SK-N-SH (cell line): ENCODE results near the gene CD99L2. TPM values are rescaled to one million over a fixed set of nuclear protein-coding genes. Genes with fewer than 3 reads are reported as not detected.

ENCODE experiments used
- CTCF ChIA-PET: fragments of 300-600, 350-600 bp; formaldehyde crosslinking; extraction: SDS; loops from one replicate; lab custom pipeline; 2021; lab: Yijun Ruan, JAX
- POLR2A ChIA-PET: fragments of 350-600 bp; sonication (Branson Sonifier 250); formaldehyde crosslinking; extraction: SDS; loops from one replicate; lab custom pipeline; 2020; ENCODE audit warnings: antibody characterized with exemption, inconsistent platforms; lab: Yijun Ruan, JAX
- DNase-seq: peaks from one replicate; pipeline ENCODE4 v3.0.0; 2012
- H2AFZ ChIP-seq: fragments of 200-600 bp; sonication (generic); 2 replicates; pipeline ENCODE4 v1.8.1; 2016; ENCODE audit warnings: antibody characterized with exemption, mild to moderate bottlenecking, low read depth
- H3F3A ChIP-seq: fragments of 200-600 bp; sonication (generic); replicated peaks from 2 replicates; pipeline ENCODE3; 2016; ENCODE audit warnings: antibody characterized with exemption, mild to moderate bottlenecking; ENCODE audit not compliant: insufficient read depth
- H3K27ac ChIP-seq, 2 experiments: fragments of 200-500 bp in 1 of 2; fragments of 200-600 bp in 1 of 2; sonication (Bioruptor generic) in 1 of 2; sonication (generic), shearing (Covaris generic) in 1 of 2; 2 replicates each; pipeline versions ENCODE4 v1.5.1 to v1.6.1; 2014 to 2016; ENCODE audit warnings: low read depth in 2 of 2, inconsistent platforms in 1 of 2, low read length in 1 of 2, mild to moderate bottlenecking in 1 of 2, mixed read lengths in 1 of 2
- H3K27me3 ChIP-seq: fragments of 200-600 bp; sonication (generic), shearing (Covaris generic); 2 replicates; pipeline ENCODE4 v1.6.1; 2016; ENCODE audit warnings: mixed run types; ENCODE audit not compliant: insufficient read depth
- H3K36me3 ChIP-seq, 2 experiments: fragments of 200-500 bp in 1 of 2; fragments of 200-600 bp in 1 of 2; sonication (Bioruptor generic) in 1 of 2; sonication (generic) in 1 of 2; replicated peaks in 1 of 2; 2 replicates each; pipeline versions ENCODE3 to v1.5.1; 2014 to 2016; ENCODE audit warnings: low read length in 1 of 2, mild to moderate bottlenecking in 1 of 2; ENCODE audit not compliant: insufficient read depth in 2 of 2, control insufficient read depth in 1 of 2
- H3K4me1 ChIP-seq, 2 experiments: fragments of 200-500 bp in 1 of 2; fragments of 200-600 bp in 1 of 2; sonication (Bioruptor generic) in 1 of 2; sonication (generic), shearing (Covaris generic) in 1 of 2; 2 replicates each; pipeline versions ENCODE4 v1.5.1 to v1.6.1; 2014 to 2016; ENCODE audit warnings: low read depth in 1 of 2, low read length in 1 of 2, mixed run types in 1 of 2; ENCODE audit not compliant: insufficient read depth in 2 of 2, control insufficient read depth in 1 of 2
- H3K4me2 ChIP-seq: fragments of 200-600 bp; sonication (generic), shearing (Covaris generic); 2 replicates; pipeline ENCODE4 v1.6.1; 2017; ENCODE audit warnings: mixed run types
- H3K4me3 ChIP-seq, 2 experiments: fragments of 200-500 bp in 1 of 2; fragments of 200-600 bp in 1 of 2; sonication (Bioruptor generic) in 1 of 2; sonication (generic), shearing (Covaris generic) in 1 of 2; 2 replicates each; pipeline versions ENCODE4 v1.5.1 to v1.8.1; 2014 to 2016; ENCODE audit warnings: low read depth in 2 of 2, inconsistent platforms in 1 of 2, low read length in 1 of 2, mild to moderate bottlenecking in 1 of 2, mixed read lengths in 1 of 2, moderate library complexity in 1 of 2
- H3K79me2 ChIP-seq: fragments of 200-600 bp; sonication (generic); 2 replicates; pipeline ENCODE4 v1.8.1; 2017; ENCODE audit warnings: mild to moderate bottlenecking; ENCODE audit not compliant: insufficient read depth
- H3K9ac ChIP-seq: fragments of 200-600 bp; sonication (generic); 2 replicates; pipeline ENCODE4 v1.6.1; 2017; ENCODE audit warnings: mixed run types
- H3K9me2 ChIP-seq: fragments of 200-600 bp; sonication (generic); 2 replicates; pipeline ENCODE4 v1.6.1; 2017; ENCODE audit warnings: mixed run types
- H3K9me3 ChIP-seq: fragments of 200-600 bp; sonication (generic); 2 replicates; pipeline ENCODE4 v1.6.1; 2017; ENCODE audit warnings: mixed run types, mild to moderate bottlenecking, moderate library complexity
- H4K20me1 ChIP-seq: fragments of 200-600 bp; sonication (generic); 2 replicates; pipeline ENCODE4 v1.6.1; 2017; ENCODE audit warnings: mild to moderate bottlenecking, mixed run types; ENCODE audit not compliant: insufficient read depth
- CHD2 ChIP-seq: fragments of 150-350 bp; IDR thresholded peaks from 2 replicates; pipeline ENCODE4 v1.6.1; 2018; ENCODE audit warnings: low read length; ENCODE audit not compliant: partially characterized antibody
- CTCF ChIP-seq: fragments of 200-600 bp; sonication (generic); IDR thresholded peaks from 2 replicates; pipeline ENCODE4 v1.6.1; 2017; ENCODE audit warnings: antibody characterized with exemption, mild to moderate bottlenecking, moderate library complexity
- ELF1 ChIP-seq: IDR thresholded peaks from 2 replicates; pipeline ENCODE4 v1.4.0; 2012
- EP300 ChIP-seq, 2 experiments: IDR thresholded peaks; 2 replicates each; pipeline versions ENCODE4 v1.4.0 to v1.6.1; 2012; ENCODE audit warnings: borderline replicate concordance in 1 of 2, low read depth in 1 of 2, low read length in 1 of 2
- EZH2phosphoT487 ChIP-seq: fragments of 200-600 bp; sonication (generic); IDR thresholded peaks from 2 replicates; pipeline ENCODE4 v1.6.1; 2017; ENCODE audit warnings: low read depth, mixed run types, mild to moderate bottlenecking, antibody characterized with exemption, moderate library complexity, borderline replicate concordance
- FOSL2 ChIP-seq: IDR thresholded peaks from 2 replicates; pipeline ENCODE4 v1.4.0; 2012; ENCODE audit warnings: low read depth, mild to moderate bottlenecking, moderate library complexity, borderline replicate concordance
- FOXM1 ChIP-seq: IDR thresholded peaks from 2 replicates; pipeline ENCODE4 v1.4.0; 2012; ENCODE audit warnings: low read depth, mild to moderate bottlenecking
- GABPA ChIP-seq: IDR thresholded peaks from 2 replicates; pipeline ENCODE4 v1.4.0; 2012; ENCODE audit warnings: low read depth, mild to moderate bottlenecking
- IRF3 ChIP-seq: fragments of 150-350 bp; IDR thresholded peaks from 2 replicates; pipeline ENCODE4 v1.6.1; 2016; ENCODE audit warnings: mild to moderate bottlenecking, low read depth, low read length
- MAX ChIP-seq: IDR thresholded peaks from 2 replicates; pipeline ENCODE4 v1.4.0; 2012; ENCODE audit warnings: low read depth
- MEF2A ChIP-seq: IDR thresholded peaks from 2 replicates; pipeline ENCODE4 v1.4.0; 2012; ENCODE audit warnings: low read depth, borderline replicate concordance
- MXI1 ChIP-seq: IDR thresholded peaks from 2 replicates; pipeline ENCODE4 v1.6.1; 2012; ENCODE audit warnings: mild to moderate bottlenecking, low read depth, low read length, improper control_type of control experiment
- NFIC ChIP-seq: IDR thresholded peaks from 2 replicates; pipeline ENCODE4 v1.4.0; 2012; ENCODE audit warnings: borderline replicate concordance
- NRF1 ChIP-seq: IDR thresholded peaks from 2 replicates; pipeline ENCODE4 v1.6.1; 2012; ENCODE audit warnings: low read depth, mild to moderate bottlenecking, low read length
- PBX3 ChIP-seq: IDR thresholded peaks from 2 replicates; pipeline ENCODE4; 2012
- POLR2AphosphoS5 ChIP-seq: IDR thresholded peaks from 2 replicates; pipeline ENCODE4 v1.6.1; 2012; ENCODE audit warnings: low read depth, low read length
- RAD21 ChIP-seq: IDR thresholded peaks from 2 replicates; pipeline ENCODE4 v1.6.1; 2012; ENCODE audit warnings: mild to moderate bottlenecking, low read length
- RCOR1 ChIP-seq: fragments of 150-350 bp; IDR thresholded peaks from 2 replicates; pipeline ENCODE4 v1.6.1; 2017; ENCODE audit warnings: antibody characterized with exemption, low read length
- RFX5 ChIP-seq: IDR thresholded peaks from 2 replicates; pipeline ENCODE4 v1.6.1; 2012; ENCODE audit warnings: mild to moderate bottlenecking, improper control_type of control experiment, low read length
- SIN3A ChIP-seq: IDR thresholded peaks from 2 replicates; pipeline ENCODE4 v1.6.1; 2012; ENCODE audit warnings: low read depth, mild to moderate bottlenecking, low read length, moderate library complexity, borderline replicate concordance
- SMC3 ChIP-seq: IDR thresholded peaks from 2 replicates; pipeline ENCODE4 v1.6.1; 2012; ENCODE audit warnings: low read depth, low read length, improper control_type of control experiment
- TAF1 ChIP-seq: IDR thresholded peaks from 2 replicates; pipeline ENCODE4 v1.6.1; 2012; ENCODE audit warnings: low read depth, mild to moderate bottlenecking, low read length, moderate library complexity, borderline replicate concordance
- USF1 ChIP-seq: IDR thresholded peaks from 2 replicates; pipeline ENCODE4 v1.4.0; 2012; ENCODE audit warnings: low read depth, borderline replicate concordance
- YY1 ChIP-seq: IDR thresholded peaks from 2 replicates; pipeline ENCODE4 v1.4.0; 2012; ENCODE audit warnings: low read depth, mild to moderate bottlenecking
- ZBTB33 ChIP-seq: IDR thresholded peaks from 2 replicates; pipeline ENCODE4 v1.4.0; 2012; ENCODE audit warnings: low read depth, borderline replicate concordance
- WGBS: methylation state at CpG from one replicate; pipeline ENCODE4 v1.1.6; 2017; ENCODE audit warnings: low lambda C conversion rate; 5-methylcytosine and 5-hydroxymethylcytosine counted together
- polyA plus RNA-seq, 3 experiments: library from polyadenylated mRNA; depleted of rRNA; stranded (reverse); fragments of >200 nt; gene quantifications; 2 replicates each; pipeline ENCODE4 v1.2.3, GENCODE V29; 2012

CD99L2 gene
- polyA plus RNA-seq (2012; rRNA removed): 57.7 and 62.9 TPM in 2 replicates
- polyA plus RNA-seq (2012; cell fraction: cytosol; rRNA removed): 43.0 and 51.5 TPM in 2 replicates
- 45.0 and 49.0 TPM in 2 replicates for polyA plus RNA-seq (2012; cell fraction: nucleus; rRNA removed)

GRCh38 chrX:150898343-150899190 is at the start of gene CD99L2:
Gene CD99L2, minus strand, starts transcription at chrX:150898668. Its CDS starts 80 bp downstream, at chrX:150898588.
- peak within 1 kb of the TSS; percentile 80 for H3K9ac ChIP-seq
- peak within 1 kb of the TSS in 1 of 2 experiments; percentile 53; a peak in 2 of 4 replicates for H3K27ac ChIP-seq
- peak; percentile 94 for DNase-seq
- peak within 1 kb of the TSS; percentile 87 for H3K4me2 ChIP-seq
- ChIA-PET POLR2A (interaction anchor here (0.7 kb wide), 1 partner anchor 11 kb away, joined by 3 read pairs; no protein-coding TSS in a partner anchor), CTCF (no interaction called here)
- no peaks in the 10 kb centered on the region for H3K36me3 ChIP-seq
- WGBS: 54% methylated on average over 16 of the region's 95 CpGs
- H3K79me2 ChIP-seq: peaks cover 14% of the 10 kb centered on the region; the same call in 1 of the 2 replicates
- no peaks in the 10 kb centered on the region for H3K9me2 ChIP-seq
- H3K4me1 ChIP-seq: no peaks in the 10 kb centered on the region; a peak in 1 of 4 replicates
- H3F3A ChIP-seq: no peaks in the 10 kb centered on the region
- H3K9me3 ChIP-seq: no peaks in the 10 kb centered on the region
- H2AFZ ChIP-seq: peak within 1 kb of the TSS; percentile 88; the same call in 1 of the 2 replicates
- H3K4me3 ChIP-seq: peak within 1 kb of the TSS; percentile 55 to 65
- H3K27me3 ChIP-seq: no peaks in the 10 kb centered on the region
- no peaks in the 10 kb centered on the region for H4K20me1 ChIP-seq
- no peak for TF ChIP-seq RAD21
- TF ChIP-seq RCOR1: no peak
- no peak for TF ChIP-seq PBX3
- TF ChIP-seq EZH2phosphoT487: no peak
- TF ChIP-seq ZBTB33: peak; percentile 65; the same call in 1 of the 2 replicates
- no peak for TF ChIP-seq EP300 (IDR thresholded peaks at IDR 0.05; ENCODE audit: borderline replicate concordance in 1 of 2, low read depth in 1 of 2, low read length in 1 of 2)
- TF ChIP-seq TAF1: peak; percentile 51; the same call in 1 of the 2 replicates
- no peak for TF ChIP-seq FOXM1
- TF ChIP-seq FOSL2: no peak
- TF ChIP-seq MAX: no peak
- 0 out of 2 replicates have a peak, but pooled peaks have one; percentile 8 for TF ChIP-seq SIN3A
- TF ChIP-seq ELF1: no peak
- TF ChIP-seq NFIC: no peak
- TF ChIP-seq MEF2A: no peak
- TF ChIP-seq SMC3: no peak
- TF ChIP-seq NRF1: peak; percentile 57
- TF ChIP-seq USF1: no peak
- peak; percentile 77 for TF ChIP-seq CHD2
- no peak for TF ChIP-seq MXI1
- peak; percentile 56; the same call in 1 of the 2 replicates for TF ChIP-seq POLR2AphosphoS5
- no peak for TF ChIP-seq YY1
- TF ChIP-seq CTCF: no peak
- TF ChIP-seq IRF3: no peak
- TF ChIP-seq GABPA: no peak
- no peak for TF ChIP-seq RFX5
